GM23248 (cell line): Measurements from ENCODE around the gene SLC26A8. TPM values are rescaled to one million over a fixed set of nuclear protein-coding genes. Genes with fewer than 3 reads are reported as not detected.

Experiments
- DNase-seq: peaks from one replicate; pipeline ENCODE4 v3.0.0-alpha.2; 2015
- H2AFZ ChIP-seq: fragments of 200-600 bp; sonication (generic); 2 replicates; pipeline ENCODE4 v1.6.1; 2016; ENCODE audit warnings: antibody characterized with exemption
- H3F3A ChIP-seq: fragments of 200-600 bp; sonication (generic); 2 replicates; pipeline ENCODE4 v1.6.1; 2016; ENCODE audit warnings: mild to moderate bottlenecking, antibody characterized with exemption, mixed run types; ENCODE audit not compliant: insufficient read depth
- H3K27ac ChIP-seq: fragments of 200-600 bp; sonication (generic); 2 replicates; pipeline ENCODE4 v1.5.1; 2016; ENCODE audit warnings: mild to moderate bottlenecking
- H3K27me3 ChIP-seq: fragments of 200-600 bp; sonication (generic); replicated peaks from 2 replicates; pipeline ENCODE4 v1.6.1; 2016; ENCODE audit warnings: mild to moderate bottlenecking; ENCODE audit not compliant: insufficient read depth
- H3K36me3 ChIP-seq: fragments of 200-600 bp; sonication (generic); 2 replicates; pipeline ENCODE4 v1.6.1; 2016; ENCODE audit warnings: low read depth, mild to moderate bottlenecking
- H3K4me1 ChIP-seq: fragments of 200-600 bp; sonication (generic); 2 replicates; pipeline ENCODE4 v1.6.1; 2016; ENCODE audit warnings: mild to moderate bottlenecking; ENCODE audit not compliant: insufficient read depth
- H3K4me2 ChIP-seq: fragments of 200-600 bp; sonication (generic); one replicate; pipeline ENCODE4 v1.6.1; 2016; ENCODE audit warnings: mild to moderate bottlenecking; ENCODE audit not compliant: unreplicated experiment
- H3K4me3 ChIP-seq: fragments of 200-600 bp; sonication (generic); 2 replicates; pipeline ENCODE4 v1.5.1; 2016; ENCODE audit warnings: mild to moderate bottlenecking
- H3K79me2 ChIP-seq: fragments of 200-600 bp; sonication (generic); 2 replicates; pipeline ENCODE4 v1.6.1; 2016; ENCODE audit warnings: mild to moderate bottlenecking; ENCODE audit not compliant: insufficient read depth
- H3K9ac ChIP-seq: fragments of 200-600 bp; sonication (generic); 2 replicates; pipeline ENCODE4 v1.6.1; 2016; ENCODE audit warnings: mild to moderate bottlenecking
- H3K9me2 ChIP-seq: fragments of 200-600 bp; sonication (generic); 2 replicates; pipeline ENCODE4 v1.6.1; 2016; ENCODE audit warnings: mixed run types, mild to moderate bottlenecking, moderate library complexity; ENCODE audit not compliant: insufficient read depth
- H3K9me3 ChIP-seq: fragments of 200-600 bp; sonication (generic); one replicate; pipeline ENCODE4 v1.6.1; 2017; ENCODE audit warnings: low read depth
- H4K20me1 ChIP-seq: fragments of 200-600 bp; sonication (generic); 2 replicates; pipeline ENCODE4 v1.6.0; 2016; ENCODE audit not compliant: insufficient read depth
- EZH2 ChIP-seq: fragments of 200-600 bp; sonication (generic); IDR thresholded peaks from 2 replicates; pipeline ENCODE4 v1.6.1; 2018; ENCODE audit warnings: antibody characterized with exemption, mild to moderate bottlenecking; ENCODE audit not compliant: insufficient read depth, poor library complexity, severe bottlenecking
- EZH2phosphoT487 ChIP-seq: fragments of 200-600 bp; sonication (generic); IDR thresholded peaks from 2 replicates; pipeline ENCODE4 v1.6.1; 2018; ENCODE audit warnings: antibody characterized with exemption, moderate library complexity, mild to moderate bottlenecking, low read depth; ENCODE audit not compliant: insufficient read depth
- WGBS, 2 experiments: methylation state at CpG; one replicate each; pipeline ENCODE4 v1.1.6; 2015 to 2017; ENCODE audit warnings: low lambda C conversion rate in 2 of 2, low coverage in 1 of 2; ENCODE audit errors: missing lambda C conversion rate in 2 of 2; 5-methylcytosine and 5-hydroxymethylcytosine counted together
- in situ Hi-C: fragments of 300-500 bp; cut with MboI; formaldehyde crosslinking; loops from 2 replicates; pipeline ENCODE4 v1.15.0; 2020
- polyA plus RNA-seq: library from polyadenylated mRNA; unstranded; fragments of >200 nt; fragmentation: Nextera tagmentation; extraction: Ambion mirVana; gene quantifications from 2 replicates; pipeline ENCODE4 v1.2.1, GENCODE V29; 2016
- total RNA-seq: library from RNA; depleted of rRNA; stranded (reverse); fragments of >200 nt; shearing (Covaris generic); gene quantifications from 2 replicates; pipeline ENCODE4 v1.2.3, GENCODE V29; 2014

Gene SLC26A8
- total and polyA plus RNA-seq, 2 experiments from 2014 or later: not detected

GRCh38 chr6:36025260-36025931, 955 bp upstream of the SLC26A8 start:
- TF ChIP-seq EZH2phosphoT487 (no peak), EZH2 (no peak)
- no peaks in the 10 kb centered on the region for H3K9me2 ChIP-seq
- peaks cover 34% of the 10 kb centered on the region for H3F3A ChIP-seq
- H3K9ac ChIP-seq: no peak overlapping the region
- DNase-seq: peak; percentile 66
- H3K79me2 ChIP-seq: peaks cover 24% of the 10 kb centered on the region
- H2AFZ ChIP-seq: no peak overlapping the region
- H4K20me1 ChIP-seq: 0 out of 2 replicates have a peak, but pooled peaks cover 2% of the 10 kb centered on the region
- H3K4me1 ChIP-seq: peaks cover 21% of the 10 kb centered on the region
- peak overlapping the region; percentile 51 for H3K4me2 ChIP-seq
- no peaks in the 10 kb centered on the region for H3K36me3 ChIP-seq
- 92 to 98% methylated on average over 1 of the region's 1 CpG for WGBS, 2 experiments
- no peak overlapping the region for H3K4me3 ChIP-seq
- in situ Hi-C loops: no loop called here
- H3K27me3 ChIP-seq: no peaks in the 10 kb centered on the region
- no peaks in the 10 kb centered on the region for H3K9me3 ChIP-seq
- no peak overlapping the region; the same call in 1 of the 2 replicates for H3K27ac ChIP-seq

DNA sequence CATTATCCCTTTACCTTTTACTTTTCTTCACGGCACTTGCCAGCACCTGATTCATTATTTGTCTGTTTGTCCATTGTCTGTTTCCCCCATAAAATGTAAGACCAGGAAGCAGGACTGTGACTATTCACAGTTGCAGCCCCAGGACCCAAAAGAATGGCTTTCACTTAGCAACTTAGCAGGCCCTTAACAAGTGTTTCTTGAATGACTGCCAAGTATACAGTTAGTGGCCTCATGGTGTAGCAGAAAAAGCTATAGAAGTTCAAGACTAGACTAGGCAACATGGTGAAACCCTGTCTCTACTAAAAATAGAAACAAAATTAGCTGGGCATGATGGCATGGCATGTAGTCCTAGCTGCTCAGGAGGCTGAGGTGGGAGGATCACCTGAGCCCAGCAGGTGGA, 4.3 kb downstream of the SLC26A8 start:
- H3K4me3 ChIP-seq: no peak overlapping the region
- no peaks in the 10 kb centered on the region for H3K27me3 ChIP-seq
- H3F3A ChIP-seq: peaks cover 2% of the 10 kb centered on the region
- no peaks in the 10 kb centered on the region for H3K36me3 ChIP-seq
- in situ Hi-C loops: no loop called here
- no peak overlapping the region for H3K9ac ChIP-seq
- H3K9me3 ChIP-seq: no peaks in the 10 kb centered on the region
- H3K9me2 ChIP-seq: no peaks in the 10 kb centered on the region
- WGBS, 2 experiments: 35 to 41% methylated on average over 1 of the region's 1 CpG
- no peaks in the 10 kb centered on the region for H4K20me1 ChIP-seq
- TF ChIP-seq EZH2 (no peak), EZH2phosphoT487 (no peak)
- no peak overlapping the region for H3K27ac ChIP-seq
- peaks cover 2% of the 10 kb centered on the region for H3K4me1 ChIP-seq
- no peak overlapping the region for H3K4me2 ChIP-seq
- H2AFZ ChIP-seq: no peak overlapping the region
- H3K79me2 ChIP-seq: no peaks in the 10 kb centered on the region
- DNase-seq: no peak

- no peaks in the 10 kb centered on the region for H3F3A ChIP-seq
- no peaks in the 10 kb centered on the region for H3K27me3 ChIP-seq
- no peak overlapping the region for H3K27ac ChIP-seq
- WGBS, 2 experiments: 89 to 91% methylated on average over 11 of the region's 11 CpGs
- H3K79me2 ChIP-seq: no peaks in the 10 kb centered on the region
- H3K36me3 ChIP-seq: no peaks in the 10 kb centered on the region
- H3K9ac ChIP-seq: no peak overlapping the region
- no peak overlapping the region for H3K4me3 ChIP-seq
- H3K4me2 ChIP-seq: no peak overlapping the region
- in situ Hi-C loops: no loop called here
- no peak for DNase-seq
- no peaks in the 10 kb centered on the region for H3K9me2 ChIP-seq
- no peak overlapping the region for H2AFZ ChIP-seq
- TF ChIP-seq EZH2phosphoT487: no peak
- TF ChIP-seq EZH2: no peak
- no peaks in the 10 kb centered on the region for H4K20me1 ChIP-seq
- H3K9me3 ChIP-seq: no peaks in the 10 kb centered on the region
- no peaks in the 10 kb centered on the region for H3K4me1 ChIP-seq
Observed at GRCh38 chr6:36019167-36019566, 5.3 kb downstream of the SLC26A8 start.

DNA sequence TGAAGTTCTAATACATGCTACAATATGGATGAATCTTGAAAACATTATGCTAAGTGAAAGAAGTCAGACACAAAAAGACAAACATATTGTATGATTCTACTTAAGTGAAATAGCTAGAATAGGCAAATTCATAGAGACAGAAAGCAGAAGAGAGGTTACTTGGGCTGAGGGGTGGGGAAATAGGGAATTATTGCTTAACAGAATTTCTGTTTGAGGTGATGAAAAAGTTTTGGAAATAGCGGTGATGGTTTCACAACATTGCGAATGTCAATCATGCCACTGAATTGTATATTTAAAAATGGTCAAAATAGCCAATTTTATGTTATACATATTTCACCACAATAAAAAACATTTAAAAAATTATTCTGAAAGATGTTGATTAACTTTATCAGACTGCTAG, 6.1 kb downstream of the SLC26A8 start:
- DNase-seq: no peak
- Histone ChIP-seq H3K79me2 (no peaks in the 10 kb centered on the region), H3K9me2 (no peaks in the 10 kb centered on the region), H2AFZ (no peak overlapping the region), H3K27me3 (no peaks in the 10 kb centered on the region), H3K4me2 (no peak overlapping the region), H3K9ac (no peak overlapping the region), H3F3A (no peaks in the 10 kb centered on the region), H3K4me3 (no peak overlapping the region), H3K27ac (no peak overlapping the region), H3K4me1 (no peaks in the 10 kb centered on the region), H3K36me3 (no peaks in the 10 kb centered on the region), H3K9me3 (no peaks in the 10 kb centered on the region), H4K20me1 (no peaks in the 10 kb centered on the region)
- in situ Hi-C loops: no loop called here
- WGBS, 2 experiments: 93 to 100% methylated on average over 2 of the region's 2 CpGs
- TF ChIP-seq EZH2 (no peak), EZH2phosphoT487 (no peak)
